GM21528 (cell line): ENCODE results near the gene RXFP1.

Source experiments
- ATAC-seq: cut with Tn5 transposase; IDR thresholded peaks from one replicate; pipeline ENCODE4 v1.9.1; 2021; ENCODE audit warnings: mild to moderate bottlenecking, moderate library complexity; ENCODE audit not compliant: unreplicated experiment, low FRiP score

Gene RXFP1

GRCh38 chr4:158540125-158540907 lies 18.6 kb downstream of the RXFP1 start:
- ATAC-seq = no peak

- no peak for ATAC-seq
Observed at GRCh38 chr4:158541506-158541905, 19.8 kb downstream of the RXFP1 start.

DNA sequence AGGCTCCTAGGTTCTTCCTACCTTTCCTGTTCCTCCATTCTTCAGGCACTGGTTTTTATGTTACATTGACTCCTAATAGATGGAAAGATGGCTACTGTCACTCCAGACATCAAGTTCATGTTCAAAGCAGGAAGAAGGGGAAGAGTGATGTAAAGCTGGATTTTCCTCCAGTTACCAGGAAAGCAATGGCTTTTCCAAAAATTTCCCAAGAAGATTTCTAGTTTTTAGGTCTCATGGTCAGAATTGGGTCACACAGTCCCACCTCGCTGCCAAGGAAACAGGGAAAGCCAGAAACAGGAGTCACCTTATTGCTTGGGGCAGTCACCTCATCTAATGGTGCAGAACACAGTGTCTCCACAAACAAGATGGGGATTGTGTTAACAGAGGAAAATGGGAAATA lies 21.5 kb downstream of the RXFP1 start:
- no peak for ATAC-seq

DNA sequence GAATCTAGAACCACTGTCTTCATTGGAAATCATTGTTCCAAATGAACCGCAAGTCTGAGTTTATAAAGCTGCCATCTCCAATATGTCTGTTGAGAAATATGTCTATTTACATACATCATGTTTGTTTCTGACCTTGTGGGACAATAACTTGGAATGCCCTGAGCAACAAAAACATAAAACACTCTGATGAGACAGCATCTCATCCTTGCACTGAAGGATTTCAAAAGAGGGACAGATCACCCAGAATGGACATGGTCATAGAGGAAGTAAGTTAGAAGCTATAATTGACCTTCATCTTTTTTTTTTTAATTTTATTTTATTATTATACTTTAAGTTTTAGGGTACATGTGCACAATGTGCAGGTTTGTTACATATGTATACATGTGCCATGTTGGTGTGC lies 22.5 kb downstream of the RXFP1 start:
- ATAC-seq = no peak

- no peak for ATAC-seq
Observed at GRCh38 chr4:158553364-158553763, 31.7 kb downstream of the RXFP1 start.

DNA sequence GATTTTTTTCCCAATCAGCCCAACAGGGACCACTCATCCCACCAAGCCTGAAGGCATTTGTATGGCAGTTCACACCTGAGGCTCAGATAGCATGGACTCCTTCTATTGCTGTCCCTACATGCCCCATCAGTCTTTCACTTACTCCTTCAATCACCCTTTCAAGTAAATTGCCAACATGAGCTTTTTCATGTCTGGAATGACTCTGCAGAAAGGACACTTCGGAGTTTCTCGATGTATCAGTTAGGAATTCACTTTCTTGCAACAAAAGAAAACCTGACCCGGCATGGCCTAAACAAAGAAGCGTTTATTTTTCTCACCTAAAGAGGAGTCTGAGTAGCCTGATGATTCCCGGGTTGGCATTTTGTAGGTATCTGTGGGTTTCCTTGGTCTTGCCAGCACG lies 38.6 kb downstream of the RXFP1 start:
- no peak for ATAC-seq

DNA sequence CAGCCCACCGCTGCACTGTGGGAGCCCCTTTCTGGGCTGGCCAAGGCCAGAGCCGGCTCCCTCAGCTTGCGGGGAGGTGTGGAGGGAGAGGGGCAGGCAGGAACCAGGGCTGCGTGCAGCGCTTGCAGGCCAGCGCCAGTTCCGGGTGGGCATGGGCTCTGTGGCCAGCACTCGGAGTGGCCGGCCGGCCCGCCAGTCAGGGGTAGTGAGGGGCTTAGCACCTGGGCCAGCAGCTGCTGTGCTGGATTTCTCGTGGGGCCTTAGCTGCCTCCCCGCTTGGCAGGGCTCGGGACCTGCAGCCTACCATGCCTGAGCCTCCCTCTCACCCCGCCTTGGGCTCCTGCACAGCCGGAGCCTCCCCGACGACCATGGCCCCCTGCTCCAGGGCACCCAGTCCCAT lies 45.2 kb downstream of the RXFP1 start:
- no peak for ATAC-seq

- no peak for ATAC-seq
Observed at GRCh38 chr4:158571736-158572135, 50.1 kb downstream of the RXFP1 start.

DNA sequence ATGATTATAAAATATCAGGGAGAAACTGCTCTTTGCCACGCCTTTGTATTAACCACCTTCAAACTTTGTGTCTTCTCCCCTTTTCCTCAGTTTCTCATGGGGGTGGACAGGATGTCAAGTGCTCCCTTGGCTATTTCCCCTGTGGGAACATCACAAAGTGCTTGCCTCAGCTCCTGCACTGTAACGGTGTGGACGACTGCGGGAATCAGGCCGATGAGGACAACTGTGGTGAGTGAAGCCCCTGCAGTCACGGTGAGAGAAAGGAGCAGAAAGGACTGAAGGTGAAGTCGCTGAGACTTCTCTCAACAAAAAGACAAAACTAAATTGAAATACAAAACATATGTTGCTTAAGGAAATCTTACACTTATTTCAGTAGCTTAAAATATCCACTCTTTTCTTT lies 50.9 kb downstream of the RXFP1 start:
- ATAC-seq = no peak

DNA sequence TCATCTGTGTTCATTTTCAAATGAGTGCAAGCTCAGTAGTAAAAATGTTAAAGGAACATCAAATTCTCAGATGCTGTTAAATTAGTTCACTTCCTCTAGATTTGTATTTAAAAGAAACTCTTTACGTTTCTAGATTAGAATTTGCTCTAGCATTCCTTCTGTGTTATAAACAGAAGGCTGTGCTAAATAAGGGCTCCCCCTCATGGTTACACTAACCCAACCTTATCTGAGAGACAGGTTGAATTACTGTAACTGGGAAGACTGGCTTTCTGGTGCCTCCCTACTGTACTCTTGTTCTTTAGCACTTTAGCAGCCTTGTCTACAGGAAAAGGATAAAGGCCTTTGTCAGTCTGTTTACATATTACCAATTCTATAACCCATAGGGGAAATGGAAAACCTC lies 56.8 kb downstream of the RXFP1 start:
- ATAC-seq = no peak

DNA sequence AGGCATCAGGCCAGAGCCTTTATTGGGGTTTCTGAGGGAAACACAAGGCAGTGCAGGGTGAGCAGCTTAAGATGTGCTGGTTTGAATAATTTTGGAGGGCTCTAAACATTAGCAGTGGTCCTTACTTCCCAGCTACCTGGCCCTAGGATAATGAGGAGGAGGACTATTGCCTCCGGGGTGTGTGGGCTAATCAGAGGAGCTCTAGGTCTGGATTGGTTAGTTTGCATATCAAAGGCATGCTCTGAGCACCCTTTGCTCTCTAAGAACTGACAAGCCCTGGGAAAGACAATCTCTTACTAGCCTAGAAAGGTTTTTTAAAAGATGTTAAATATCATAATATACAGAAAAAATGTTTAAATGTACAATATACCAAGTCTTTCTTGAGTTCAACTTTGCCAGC lies 58.4 kb downstream of the RXFP1 start:
- ATAC-seq = no peak

GRCh38 chr4:158581161-158581560 lies 59.5 kb downstream of the RXFP1 start:
- ATAC-seq = no peak

DNA sequence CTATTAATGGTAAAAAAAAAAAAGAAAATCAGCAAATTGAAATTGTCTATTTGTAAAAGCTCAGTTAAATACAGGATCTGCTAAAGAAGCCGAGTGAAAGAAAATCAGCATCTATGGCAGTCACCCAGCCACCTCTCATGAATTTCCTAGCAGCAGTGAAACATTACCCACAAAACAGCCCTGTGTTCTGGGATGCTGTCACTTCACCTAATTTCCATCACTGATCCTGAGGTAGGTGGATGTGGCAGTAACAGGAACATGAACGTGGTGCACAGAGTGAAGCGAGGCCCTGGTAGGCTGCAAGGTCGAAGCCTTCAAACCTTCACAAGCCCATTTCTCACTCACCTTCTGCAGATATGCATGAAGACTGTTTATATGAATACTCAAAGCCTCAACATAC lies 65.2 kb downstream of the RXFP1 start:
- no peak for ATAC-seq

- no peak for ATAC-seq
Observed at GRCh38 chr4:158588285-158588684, 66.6 kb downstream of the RXFP1 start.

- ATAC-seq = no peak
Observed at GRCh38 chr4:158588777-158589176, 67.1 kb downstream of the RXFP1 start.

GRCh38 chr4:158590306-158590705 lies 68.6 kb downstream of the RXFP1 start:
- ATAC-seq = no peak

GRCh38 chr4:158590824-158591223 lies 69.1 kb downstream of the RXFP1 start:
- no peak for ATAC-seq

DNA sequence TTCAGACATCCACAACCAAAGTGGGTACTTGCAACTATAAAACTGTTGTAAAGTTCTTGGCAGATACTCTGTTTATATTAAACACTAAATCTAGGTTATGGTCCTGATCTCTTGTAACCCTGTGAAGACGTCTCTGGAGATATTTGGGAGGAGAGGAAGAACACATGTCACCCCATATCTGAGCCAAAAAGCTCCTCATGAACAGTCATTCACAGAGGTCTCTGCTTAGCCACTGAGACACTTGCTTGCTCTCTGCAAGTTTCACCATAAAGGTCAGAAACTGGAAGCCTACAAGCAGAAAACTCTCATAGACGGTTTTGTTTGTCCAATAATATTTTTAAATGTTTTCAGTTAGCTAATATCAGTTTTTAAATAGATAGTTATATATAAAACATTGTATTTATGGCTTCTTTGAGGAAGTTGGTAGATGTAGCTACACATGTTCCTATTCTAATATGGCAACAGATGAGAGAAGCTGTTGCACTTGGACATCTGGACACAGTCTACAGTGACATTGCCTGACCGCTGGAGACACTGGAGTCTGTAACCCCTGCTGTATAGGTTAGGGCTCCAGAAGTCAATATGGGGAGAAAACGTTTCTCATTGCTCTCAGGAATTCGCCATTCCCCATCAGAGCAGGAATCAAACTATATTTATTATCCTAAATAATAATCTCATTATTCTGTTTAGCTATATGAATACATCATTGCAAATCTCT lies 76.4 kb downstream of the RXFP1 start:
- ATAC-seq = no peak

DNA sequence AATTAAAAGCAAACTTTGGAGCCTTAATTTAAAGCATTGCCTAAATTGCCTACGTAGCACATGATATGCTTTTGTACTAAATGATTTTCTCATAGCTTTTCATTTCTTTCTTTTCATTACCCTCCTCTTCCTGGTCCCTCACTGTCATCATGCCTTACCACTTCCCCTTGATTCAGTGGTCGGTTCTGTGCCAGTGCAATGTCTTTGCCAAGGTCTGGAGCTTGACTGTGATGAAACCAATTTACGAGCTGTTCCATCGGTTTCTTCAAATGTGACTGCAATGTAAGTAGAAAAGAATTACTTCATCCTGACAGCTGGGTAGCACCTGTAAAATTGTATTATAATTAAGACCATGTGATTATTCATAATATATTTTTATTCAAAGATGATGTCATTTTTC lies 77.5 kb downstream of the RXFP1 start:
- no peak for ATAC-seq

GRCh38 chr4:158599765-158600498 lies 78.2 kb downstream of the RXFP1 start:
- no peak for ATAC-seq

GRCh38 chr4:158604369-158604768 lies 82.7 kb downstream of the RXFP1 start:
- no peak for ATAC-seq
